Stimulated activated CD8-positive, alpha-beta memory T cell treated with anti-CD3 and anti-CD28 coated beads, Interleukin-15, amount 100 ng/mL, for 4 hours (primary cell): ENCODE results near the gene UBE2G2.

ENCODE experiments used
- DNase-seq, 2 donors: peaks; one replicate each; pipeline ENCODE4 v3.0.0-alpha.2; 2020; ENCODE audit warnings: low read depth in 2 of 2

Gene UBE2G2

DNA sequence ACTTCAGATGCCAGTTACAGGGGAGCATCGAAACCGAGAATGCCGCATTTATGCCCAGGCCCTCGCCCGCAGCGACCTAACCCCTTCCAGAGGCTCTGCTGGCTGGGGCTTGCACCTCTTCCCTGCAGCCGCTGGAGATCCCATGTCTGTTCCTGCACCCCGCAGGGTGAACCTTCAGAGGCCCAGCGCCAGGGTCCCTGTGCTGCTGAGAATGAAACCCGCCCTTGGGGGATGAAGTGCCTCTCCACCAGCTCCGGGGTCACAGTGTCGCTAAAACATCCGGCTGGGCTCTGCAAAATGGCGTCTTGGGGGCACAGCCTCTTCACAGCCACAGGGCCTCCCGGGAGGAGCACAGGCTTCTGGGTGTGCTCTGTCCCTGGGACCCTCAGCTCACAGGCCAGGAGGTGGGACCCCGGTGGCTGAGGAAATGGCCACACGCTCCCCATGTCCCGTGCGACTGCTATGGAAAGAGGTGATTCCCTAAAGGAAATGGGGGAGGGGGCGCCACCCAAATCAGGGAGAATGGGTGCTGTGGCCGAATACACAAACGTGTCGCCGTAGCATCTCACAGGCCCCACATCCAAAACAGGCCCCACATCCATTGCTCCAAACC lies 50.3 kb downstream of the UBE2G2 start:
- DNase-seq = no peak

DNA sequence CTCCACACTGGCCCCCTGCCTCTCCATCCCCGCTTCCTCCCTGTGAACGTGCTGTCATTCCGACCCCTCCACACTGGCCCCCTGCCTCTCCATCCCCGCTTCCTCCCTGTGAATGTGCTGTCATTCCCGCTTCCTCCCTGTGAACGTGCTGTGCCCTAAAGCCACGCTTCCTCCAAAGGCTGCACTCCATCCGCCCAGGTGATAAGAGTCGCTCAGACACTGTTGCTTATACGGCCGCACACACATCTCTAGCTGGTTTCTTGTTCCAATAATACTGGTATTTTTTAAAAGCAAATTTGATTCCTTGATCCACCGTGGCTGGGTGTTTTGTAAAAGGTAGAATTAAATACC lies 51.0 kb downstream of the UBE2G2 start:
- no peak for DNase-seq

- no peak for DNase-seq
Observed at GRCh38 chr21:44749759-44750674, 51.6 kb downstream of the UBE2G2 start.

GRCh38 chr21:44749116-44749758 lies 52.4 kb downstream of the UBE2G2 start:
- no peak for DNase-seq

GRCh38 chr21:44748621-44749020 lies 53.0 kb downstream of the UBE2G2 start:
- DNase-seq = no peak

GRCh38 chr21:44742418-44743153 lies 59.0 kb downstream of the UBE2G2 start:
- DNase-seq = no peak

- DNase-seq = no peak
Observed at GRCh38 chr21:44741921-44742320, 59.7 kb downstream of the UBE2G2 start.

- no peak for DNase-seq
Observed at GRCh38 chr21:44740742-44741141, 60.9 kb downstream of the UBE2G2 start.

- DNase-seq = no peak
Observed at GRCh38 chr21:44739316-44739715, 62.3 kb downstream of the UBE2G2 start.

DNA sequence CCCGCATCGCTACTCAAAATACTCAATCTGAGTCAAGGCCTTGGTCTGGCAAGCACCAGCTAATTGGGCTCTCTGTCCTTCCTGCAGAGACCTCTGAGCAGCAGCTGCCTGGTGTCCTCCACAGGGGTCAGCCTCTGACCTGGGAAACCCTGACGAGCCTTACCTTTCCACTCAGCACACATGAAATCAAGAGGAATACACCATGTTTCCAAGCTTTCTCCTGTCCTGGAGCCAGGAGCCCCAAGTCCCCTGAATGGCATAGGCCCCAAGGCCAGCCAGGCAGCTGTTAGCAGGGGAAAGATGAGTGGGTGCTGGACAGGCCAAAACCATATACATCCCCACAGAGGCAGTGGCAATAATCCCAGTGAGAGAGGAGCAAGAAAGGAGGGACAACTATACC lies 63.0 kb downstream of the UBE2G2 start:
- no peak for DNase-seq

DNA sequence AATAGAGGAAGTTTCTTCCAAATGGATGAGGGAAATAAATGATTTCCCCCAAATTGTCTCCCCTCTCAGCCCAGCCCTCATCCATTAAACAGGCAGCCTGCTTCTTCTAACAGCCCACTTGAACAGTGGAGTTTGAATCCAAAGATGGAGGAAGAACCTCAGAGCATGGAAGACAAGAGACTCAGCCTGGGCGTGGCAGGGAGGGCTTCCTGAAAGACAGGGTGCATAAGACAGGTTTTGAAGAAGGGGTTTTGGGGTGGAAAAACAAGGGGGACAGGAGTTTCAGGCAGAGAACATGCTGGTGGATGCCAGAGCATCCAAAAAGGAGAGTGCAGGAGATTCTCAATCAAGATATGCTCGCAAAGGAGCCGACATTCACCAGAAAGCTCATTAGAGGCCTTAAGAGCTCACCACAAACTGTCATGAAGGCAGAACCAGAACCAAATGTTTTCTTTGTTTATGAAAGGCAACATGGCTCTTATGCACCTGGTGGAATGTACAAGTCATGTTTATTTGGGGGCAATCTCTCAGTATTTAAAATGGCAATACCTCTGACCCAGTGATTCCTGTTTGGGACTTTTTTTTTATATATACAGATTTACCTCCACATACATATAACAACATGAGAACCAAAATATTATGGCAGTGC lies 63.8 kb downstream of the UBE2G2 start:
- no peak for DNase-seq

GRCh38 chr21:44736291-44737004 lies 65.2 kb downstream of the UBE2G2 start:
- DNase-seq = no peak

- DNase-seq = no peak
Observed at GRCh38 chr21:44735821-44736220, 65.8 kb downstream of the UBE2G2 start.

DNA sequence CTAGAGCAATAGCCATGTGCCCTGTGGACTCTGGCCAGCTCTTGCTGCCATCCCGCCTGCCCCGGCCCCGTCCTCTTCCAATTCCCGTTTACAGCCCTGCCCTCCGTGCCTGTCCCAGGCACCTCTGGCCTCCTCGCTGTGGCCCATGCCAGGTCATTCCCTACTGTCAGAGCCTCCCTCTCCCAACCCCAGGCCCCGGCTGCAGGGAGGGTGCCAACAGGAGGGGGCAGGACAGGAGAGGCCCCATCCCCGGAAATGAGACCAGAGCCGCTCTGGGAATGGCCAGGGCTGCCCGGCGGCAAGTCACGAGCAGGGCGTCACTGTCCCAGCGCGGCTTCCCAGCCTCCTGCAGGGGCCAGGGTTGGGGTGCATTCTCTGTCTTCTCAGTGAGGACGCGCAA lies 66.8 kb downstream of the UBE2G2 start:
- no peak for DNase-seq

- DNase-seq = no peak
Observed at GRCh38 chr21:44734026-44734745, 67.4 kb downstream of the UBE2G2 start.

DNA sequence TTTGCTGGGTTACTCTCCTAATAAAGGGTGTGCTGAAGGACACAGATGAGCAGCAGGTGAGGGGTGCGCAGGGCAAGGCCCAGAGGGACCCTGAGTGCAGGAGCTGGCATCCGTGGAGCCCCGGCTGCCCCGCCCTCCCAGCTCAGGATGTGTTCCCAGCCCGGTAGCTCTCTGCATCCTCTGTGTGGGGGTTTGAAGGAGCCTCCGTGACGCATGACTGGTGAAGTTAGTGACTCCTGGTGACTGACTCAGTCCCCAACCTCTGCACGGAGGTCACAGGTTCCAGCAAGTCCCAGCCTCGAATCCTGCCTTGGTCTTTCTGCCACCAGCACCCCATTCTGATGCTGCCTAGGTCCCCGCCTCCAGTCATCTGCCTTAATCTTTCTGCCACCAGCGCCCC lies 68.7 kb downstream of the UBE2G2 start:
- DNase-seq = no peak

DNA sequence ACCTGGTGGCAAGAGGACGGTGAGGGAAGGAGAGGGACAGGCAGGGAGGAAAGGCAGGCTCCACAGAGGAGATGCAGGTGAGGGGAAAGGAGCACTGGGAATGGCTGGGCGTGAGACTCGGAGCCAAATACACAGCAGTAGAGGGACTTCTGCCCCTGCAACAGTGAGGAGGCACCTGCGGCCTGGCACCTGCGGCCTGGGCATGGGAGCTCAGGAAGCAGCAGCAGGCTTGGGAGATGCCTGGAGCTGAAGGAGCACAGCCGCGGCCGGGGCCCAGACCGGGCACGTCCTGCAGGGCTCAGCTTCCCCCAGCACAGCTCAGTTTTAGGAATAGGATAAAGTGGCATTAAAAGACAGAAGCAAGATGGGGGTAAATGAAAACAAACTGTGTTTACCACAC lies 69.4 kb downstream of the UBE2G2 start:
- DNase-seq = no peak

- DNase-seq = no peak
Observed at GRCh38 chr21:44730951-44731579, 70.6 kb downstream of the UBE2G2 start.

- DNase-seq = no peak
Observed at GRCh38 chr21:44730028-44730395, 71.6 kb downstream of the UBE2G2 start.
